Liver (tissue), 9 donors: ENCODE results near the gene HPS1. TPM values are rescaled to one million over a fixed set of nuclear protein-coding genes. Genes with fewer than 3 reads are reported as not detected.

Experiments
- DNase-seq: peaks from one replicate; pipeline ENCODE4 v3.0.0-alpha.2; 2017; ENCODE audit warnings: low spot score
- H3K27ac ChIP-seq, 2 donors: one replicate each; pipeline ENCODE4 v1.7.0; 2013; ENCODE audit warnings: inconsistent platforms in 2 of 2, low read length in 2 of 2, control low read depth in 1 of 2, low read depth in 1 of 2, mild to moderate bottlenecking in 1 of 2
- H3K27me3 ChIP-seq, 4 donors: one replicate each; pipeline versions ENCODE4 v1.6.1 to v1.7.0; 2013; ENCODE audit warnings: low read length in 3 of 4, inconsistent platforms in 1 of 4, mild to moderate bottlenecking in 1 of 4, moderate library complexity in 1 of 4; ENCODE audit not compliant: control insufficient read depth in 4 of 4, insufficient read depth in 4 of 4
- H3K36me3 ChIP-seq, 4 donors: one replicate each; pipeline versions ENCODE4 v1.6.1 to v1.7.0; 2013; ENCODE audit warnings: low read length in 3 of 4, mild to moderate bottlenecking in 3 of 4, low read depth in 1 of 4, moderate library complexity in 1 of 4; ENCODE audit not compliant: control insufficient read depth in 4 of 4, insufficient read depth in 3 of 4
- H3K4me1 ChIP-seq, 4 donors: one replicate each; pipeline versions ENCODE4 v1.6.1 to v1.7.0; 2013; ENCODE audit warnings: low read length in 3 of 4, mild to moderate bottlenecking in 3 of 4, moderate library complexity in 1 of 4; ENCODE audit not compliant: control insufficient read depth in 4 of 4, insufficient read depth in 4 of 4
- H3K4me3 ChIP-seq, 3 donors: one replicate each; pipeline versions ENCODE4 v1.6.1 to v1.7.0; 2013; ENCODE audit warnings: low read length in 3 of 3, control low read depth in 1 of 3, low read depth in 1 of 3, mild to moderate bottlenecking in 1 of 3
- H3K9ac ChIP-seq, 2 donors: one replicate each; pipeline ENCODE4 v1.7.0; 2013; ENCODE audit warnings: low read length in 2 of 2, mild to moderate bottlenecking in 2 of 2, moderate library complexity in 2 of 2, control low read depth in 1 of 2, low read depth in 1 of 2
- H3K9me3 ChIP-seq, 4 donors: one replicate each; pipeline versions ENCODE4 v1.6.1 to v1.7.0; 2013; ENCODE audit warnings: low read length in 3 of 4; ENCODE audit not compliant: control insufficient read depth in 4 of 4
- ATF3 ChIP-seq: IDR thresholded peaks from 2 replicates; pipeline ENCODE4 v1.6.1; 2016; ENCODE audit warnings: antibody characterized with exemption
- CTCF ChIP-seq: fragments of 150-350 bp; IDR thresholded peaks from 2 replicates; pipeline ENCODE4 v1.5.1; 2017; ENCODE audit warnings: improper control_type of control experiment, low read depth, low read length; ENCODE audit not compliant: missing input control
- EGR1 ChIP-seq, 2 donors: IDR thresholded peaks; 2 replicates each; pipeline ENCODE4 v1.6.1; 2016 to 2018; ENCODE audit warnings: antibody characterized with exemption in 2 of 2, low read depth in 2 of 2
- FOXA1 ChIP-seq: IDR thresholded peaks from 2 replicates; pipeline ENCODE4 v1.6.1; 2016; ENCODE audit warnings: antibody characterized with exemption
- FOXA2 ChIP-seq: IDR thresholded peaks from 2 replicates; pipeline ENCODE4 v1.6.1; 2016; ENCODE audit warnings: antibody characterized with exemption
- GABPA ChIP-seq, 2 donors: IDR thresholded peaks in 1 of 2; conservative IDR thresholded peaks in 1 of 2; 2 replicates each; pipeline ENCODE4 v1.6.1; 2016; ENCODE audit warnings: antibody characterized with exemption in 2 of 2, mild to moderate bottlenecking in 1 of 2, moderate library complexity in 1 of 2
- HNF4A ChIP-seq, 2 donors: conservative IDR thresholded peaks; 2 replicates each; pipeline ENCODE4 v1.6.1; 2016; ENCODE audit warnings: antibody characterized with exemption in 2 of 2, mild to moderate bottlenecking in 2 of 2
- HNF4G ChIP-seq: IDR thresholded peaks from 2 replicates; pipeline ENCODE4 v1.6.1; 2016; ENCODE audit warnings: antibody characterized with exemption
- JUND ChIP-seq, 2 donors: IDR thresholded peaks; 2 replicates each; pipeline ENCODE4 v1.6.1; 2016; ENCODE audit warnings: antibody characterized with exemption in 2 of 2
- MAX ChIP-seq: IDR thresholded peaks from 2 replicates; pipeline ENCODE4 v1.6.1; 2016; ENCODE audit warnings: antibody characterized with exemption
- NR2F2 ChIP-seq: IDR thresholded peaks from 2 replicates; pipeline ENCODE4 v1.6.1; 2016; ENCODE audit warnings: antibody characterized with exemption
- RAD21 ChIP-seq, 2 donors: IDR thresholded peaks; 2 replicates each; pipeline ENCODE4 v1.6.1; 2016; ENCODE audit warnings: antibody characterized with exemption in 2 of 2, mild to moderate bottlenecking in 2 of 2
- REST ChIP-seq: IDR thresholded peaks from 2 replicates; pipeline ENCODE4 v1.6.1; 2016; ENCODE audit warnings: antibody characterized with exemption, mild to moderate bottlenecking
- RXRA ChIP-seq, 2 donors: IDR thresholded peaks; 2 replicates each; pipeline ENCODE4 v1.6.1; 2017 to 2018; ENCODE audit warnings: antibody characterized with exemption in 2 of 2, mild to moderate bottlenecking in 1 of 2
- SP1 ChIP-seq: IDR thresholded peaks from 2 replicates; pipeline ENCODE4 v1.6.1; 2018; ENCODE audit warnings: antibody characterized with exemption, mild to moderate bottlenecking
- TAF1 ChIP-seq: conservative IDR thresholded peaks from 2 replicates; pipeline ENCODE4 v1.6.1; 2016; ENCODE audit warnings: antibody characterized with exemption, mild to moderate bottlenecking
- YY1 ChIP-seq: IDR thresholded peaks from 2 replicates; pipeline ENCODE4 v1.6.1; 2016; ENCODE audit warnings: antibody characterized with exemption, mild to moderate bottlenecking
- ZBTB33 ChIP-seq: IDR thresholded peaks from 2 replicates; pipeline ENCODE4 v1.6.1; 2016; ENCODE audit warnings: antibody characterized with exemption
- WGBS: extraction: QIAGEN DNeasy Blood & Tissue Kit; methylation state at CpG from one replicate; pipeline ENCODE4 v1.1.7; 2013; 5-methylcytosine and 5-hydroxymethylcytosine counted together
- polyA plus RNA-seq, 2 donors: library from polyadenylated mRNA; stranded (reverse) in 1 of 2; unstranded in 1 of 2; fragments of 200-250 nt in 1 of 2; fragments of >200 nt in 1 of 2; fragmentation: Nextera tagmentation in 1 of 2; extraction: Ambion mirVana in 1 of 2; gene quantifications; one replicate each; pipeline versions ENCODE4 v1.2.1 to v1.2.3, GENCODE V29; 2013 to 2015
- total RNA-seq, 2 donors: library from RNA; depleted of rRNA; stranded (reverse); fragments of >200 nt; gene quantifications; one replicate each; pipeline ENCODE4 v1.2.3, GENCODE V29; 2014
- donor health status: healthy.
- donor health status: healthy.
- donor health status: healthy.
- donor health status: healthy.
- donor health status: healthy.

HPS1 gene
- total and polyA plus RNA-seq, 4 donors = 19.9 to 56.7 (median 29.8) TPM

- Histone ChIP-seq H3K27me3 (peaks cover 0 to 2% (median 0%) of the 10 kb centered on the region in 4 donors), H3K9me3 (no peaks in the 10 kb centered on the region), H3K4me3 (peak overlapping the region; percentile 48 to 54 (median 52)), H3K27ac (no peak overlapping the region), H3K36me3 (no peaks in the 10 kb centered on the region), H3K9ac (no peak overlapping the region), H3K4me1 (peaks cover 0 to 10% (median 4%) of the 10 kb centered on the region in 4 donors)
- no peak for TF ChIP-seq EGR1 (IDR thresholded peaks at IDR 0.05; ENCODE audit: low read depth in 2 of 2)
- TF ChIP-seq FOXA2 = no peak
- TF ChIP-seq RXRA (IDR thresholded peaks at IDR 0.05) = peak; percentile 12 to 15
- TF ChIP-seq REST = no peak
- TF ChIP-seq HNF4G = no peak
- no peak for TF ChIP-seq JUND (IDR thresholded peaks at IDR 0.05)
- TF ChIP-seq YY1 = no peak
- TF ChIP-seq ATF3 = no peak
- TF ChIP-seq TAF1 = no peak
- no peak for TF ChIP-seq NR2F2
- TF ChIP-seq HNF4A (conservative IDR thresholded peaks at IDR 0.05) = no peak
- TF ChIP-seq CTCF = peak; percentile 94
- TF ChIP-seq RAD21 (IDR thresholded peaks at IDR 0.05) = peak; percentile 96
- TF ChIP-seq MAX = no peak
- TF ChIP-seq ZBTB33 = no peak
- TF ChIP-seq GABPA (IDR thresholded peaks at IDR 0.05 in 1 of 2, conservative IDR thresholded peaks at IDR 0.05 in 1 of 2) = no peak
- TF ChIP-seq FOXA1 = no peak
- TF ChIP-seq SP1 = no peak
- peak; percentile 71 for DNase-seq
- 4% methylated on average over 44 of the region's 44 CpGs for WGBS
Measured at GRCh38 chr10:98467506-98468318, 21.0 kb upstream of the HPS1 start.
